ENCODE measurements around the gene HTR5A.

HTR5A gene

GRCh38 chr7:155090684-155091083 lies 20.6 kb downstream of the HTR5A start:
- DNase-seq (ENCODE audit: low read depth): no peak

GRCh38 chr7:155093596-155093995 lies 23.5 kb downstream of the HTR5A start:
- no peak for DNase-seq (ENCODE audit: low read depth)

GRCh38 chr7:155094636-155095135 lies 24.6 kb downstream of the HTR5A start:
- no peak for DNase-seq (ENCODE audit: low read depth)

- no peak for DNase-seq (ENCODE audit: low read depth)
Measured at GRCh38 chr7:155097338-155097737, 27.2 kb downstream of the HTR5A start.

- DNase-seq (ENCODE audit: low read depth): no peak
Measured at GRCh38 chr7:155103839-155104238, 33.7 kb downstream of the HTR5A start.

GRCh38 chr7:155104913-155105312 lies 34.8 kb downstream of the HTR5A start:
- DNase-seq (ENCODE audit: low read depth): no peak

GRCh38 chr7:155106356-155106755 lies 36.2 kb downstream of the HTR5A start:
- no peak for DNase-seq (ENCODE audit: low read depth)

- no peak for DNase-seq (ENCODE audit: low read depth)
Measured at GRCh38 chr7:155107126-155107525, 37.0 kb downstream of the HTR5A start.

- DNase-seq (ENCODE audit: low read depth): no peak
Measured at GRCh38 chr7:155108144-155108901, 38.2 kb downstream of the HTR5A start.

- no peak for DNase-seq (ENCODE audit: low read depth)
Measured at GRCh38 chr7:155109121-155109520, 39.0 kb downstream of the HTR5A start.

- no peak for DNase-seq (ENCODE audit: low read depth)
Measured at GRCh38 chr7:155115288-155115687, 45.2 kb downstream of the HTR5A start.

GRCh38 chr7:155119801-155120382 lies 49.8 kb downstream of the HTR5A start:
- DNase-seq (ENCODE audit: low read depth): no peak

GRCh38 chr7:155120460-155120859 lies 50.3 kb downstream of the HTR5A start:
- no peak for DNase-seq (ENCODE audit: low read depth)

GRCh38 chr7:155122831-155123230 lies 52.7 kb downstream of the HTR5A start:
- no peak for DNase-seq (ENCODE audit: low read depth)

GRCh38 chr7:155123413-155123812 lies 53.3 kb downstream of the HTR5A start:
- DNase-seq (ENCODE audit: low read depth): no peak

GRCh38 chr7:155124706-155125105 lies 54.6 kb downstream of the HTR5A start:
- no peak for DNase-seq (ENCODE audit: low read depth)

GRCh38 chr7:155129186-155129585 lies 59.1 kb downstream of the HTR5A start:
- no peak for DNase-seq (ENCODE audit: low read depth)

- DNase-seq (ENCODE audit: low read depth): no peak
Measured at GRCh38 chr7:155129789-155130188, 59.7 kb downstream of the HTR5A start.

- DNase-seq (ENCODE audit: low read depth): no peak
Measured at GRCh38 chr7:155130493-155130892, 60.4 kb downstream of the HTR5A start.

- no peak for DNase-seq (ENCODE audit: low read depth)
Measured at GRCh38 chr7:155131090-155131489, 61.0 kb downstream of the HTR5A start.

GRCh38 chr7:155132431-155132830 lies 62.3 kb downstream of the HTR5A start:
- no peak for DNase-seq (ENCODE audit: low read depth)

- no peak for DNase-seq (ENCODE audit: low read depth)
Measured at GRCh38 chr7:155136619-155137243, 66.6 kb downstream of the HTR5A start.

Data from fibroblast of the conjunctiva (primary cell).